HG02763 (cell line): ENCODE measurements around the gene GALNT11.

Source experiments
- ATAC-seq: cut with Tn5 transposase; IDR thresholded peaks from one replicate; pipeline ENCODE4 v1.9.1; 2021; ENCODE audit warnings: mild to moderate bottlenecking, moderate library complexity; ENCODE audit not compliant: unreplicated experiment

Gene GALNT11

DNA sequence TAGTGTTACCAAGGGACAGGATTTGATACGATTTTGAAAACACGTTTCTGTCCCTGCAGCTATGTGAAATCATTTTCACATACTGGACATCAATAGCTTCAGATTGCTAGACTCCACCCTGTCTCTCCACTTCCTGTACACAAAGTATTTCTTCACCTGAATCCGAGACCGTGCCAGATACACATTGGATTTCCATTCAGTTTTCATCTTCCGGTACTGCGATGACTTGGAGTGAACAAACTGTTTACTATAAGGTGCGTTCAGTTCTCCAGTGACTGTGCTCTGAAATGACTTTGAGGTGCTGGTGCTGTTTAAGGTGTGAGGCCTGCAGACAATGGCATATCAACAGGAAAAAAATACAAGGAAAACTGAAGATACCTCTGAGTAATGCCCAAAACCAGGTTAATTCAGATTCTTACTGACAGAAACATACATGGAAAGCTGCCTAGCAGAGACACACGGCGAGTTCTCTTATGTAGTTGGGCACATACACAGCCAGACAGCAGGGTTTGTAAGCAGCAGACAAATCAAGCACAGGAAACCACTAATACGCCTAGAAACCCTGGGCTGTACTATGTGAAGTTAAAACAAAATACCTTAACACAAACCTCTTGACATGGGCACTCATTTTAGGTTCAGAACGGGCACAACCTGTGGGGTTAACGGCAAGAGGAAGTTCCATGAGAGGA, 119.2 kb downstream of the GALNT11 start:
- no peak for ATAC-seq

GRCh38 chr7:152145853-152146466, 120.5 kb downstream of the GALNT11 start:
- ATAC-seq, result no peak

DNA sequence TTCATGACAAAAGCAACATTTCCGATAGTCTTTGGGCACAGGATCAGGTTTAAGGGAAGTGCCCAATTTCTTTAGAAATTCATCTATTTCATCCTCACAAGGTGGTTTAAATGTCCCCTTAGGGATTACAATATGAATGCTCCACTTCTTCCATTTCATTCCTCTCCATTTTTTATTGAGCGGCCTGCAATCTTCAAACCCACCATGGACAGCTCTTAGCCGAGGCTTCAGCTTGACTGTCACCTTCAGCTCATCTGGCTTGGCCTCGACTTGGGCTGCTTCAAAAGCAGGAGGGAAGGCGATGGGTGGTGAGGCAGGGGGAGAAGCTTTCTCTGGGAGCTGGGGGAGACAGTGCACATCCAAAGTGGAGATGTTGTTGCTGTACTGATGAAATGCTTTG, 123.2 kb downstream of the GALNT11 start:
- no peak for ATAC-seq

DNA sequence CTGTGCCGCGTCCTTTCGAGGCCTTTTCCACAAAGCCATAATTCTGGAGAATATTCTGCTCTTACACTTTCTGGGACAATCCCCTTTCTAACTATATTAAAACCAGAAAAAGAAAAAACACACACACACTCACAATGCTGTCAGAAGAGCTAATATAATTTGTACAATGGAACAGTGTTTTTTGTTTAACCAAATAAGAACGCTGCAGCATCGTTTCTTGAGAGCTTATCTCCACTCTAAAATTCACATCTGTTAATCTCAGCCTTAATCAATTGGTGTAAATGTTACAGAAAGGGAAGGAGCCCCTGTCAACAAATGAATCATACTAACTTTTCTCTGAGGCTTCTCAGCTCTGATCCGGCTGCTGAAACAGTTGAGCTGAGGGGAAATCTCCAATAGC, 123.9 kb downstream of the GALNT11 start:
- no peak for ATAC-seq

GRCh38 chr7:152152267-152152666, 126.8 kb downstream of the GALNT11 start:
- no peak for ATAC-seq

DNA sequence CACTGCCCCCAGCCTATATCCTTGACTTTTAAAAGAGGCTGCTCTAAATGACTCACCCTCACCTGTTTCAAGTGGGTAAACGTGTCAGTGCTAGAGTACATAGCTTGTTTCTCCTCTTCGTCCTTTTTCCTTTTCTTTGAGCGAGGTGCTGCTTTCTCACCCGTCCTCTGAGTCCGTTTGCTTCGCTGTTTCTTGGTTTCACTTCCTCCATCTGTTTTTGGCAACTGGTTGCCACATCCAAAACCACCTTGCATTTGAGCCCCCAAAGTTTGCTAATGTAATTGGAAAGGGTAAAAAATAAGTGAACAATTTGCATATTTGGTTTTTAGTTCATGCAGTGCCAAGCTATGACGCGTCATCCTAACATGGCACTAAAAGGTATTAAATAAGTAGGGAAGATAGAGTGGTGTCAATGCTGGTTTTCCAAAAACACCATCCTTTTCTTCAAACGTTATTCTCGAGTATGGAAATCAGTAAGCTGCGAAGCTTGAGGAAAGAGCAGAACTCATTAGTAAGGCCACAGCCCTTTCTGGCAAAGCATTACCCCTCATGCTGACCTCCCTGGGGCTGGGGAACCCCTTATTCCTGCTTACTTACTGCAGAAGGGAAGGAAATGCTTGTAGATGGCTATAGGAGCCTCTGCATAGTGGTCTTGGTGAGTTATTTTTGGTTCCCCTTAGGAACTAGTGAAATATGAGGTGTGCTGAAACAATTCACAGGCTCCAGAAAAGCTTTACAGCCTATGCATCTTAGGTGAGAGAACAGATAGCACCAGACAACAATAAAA, 133.5 kb downstream of the GALNT11 start:
- ATAC-seq, result peak; percentile 91

- ATAC-seq, result no peak
Measured at GRCh38 chr7:152161171-152161570, 135.7 kb downstream of the GALNT11 start.

DNA sequence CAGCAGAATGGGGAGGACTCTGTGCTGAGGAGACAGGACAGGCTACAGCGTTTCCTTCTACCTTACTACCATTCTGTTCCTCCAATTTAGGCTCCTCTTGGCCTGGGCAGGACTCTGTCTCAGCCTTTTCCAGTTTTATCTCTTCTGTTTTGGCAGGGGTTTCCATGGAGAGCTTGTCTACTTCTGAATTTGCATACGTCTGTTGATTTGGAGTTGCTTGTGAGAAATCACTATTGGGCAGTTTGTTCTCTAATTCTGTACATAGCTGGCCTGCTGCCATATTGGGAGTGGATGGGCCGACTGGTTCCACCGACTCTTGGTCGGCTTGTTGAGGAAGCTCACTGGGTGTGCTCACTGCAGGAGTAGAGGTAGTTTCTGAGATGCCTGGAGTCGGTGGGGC, 136.8 kb downstream of the GALNT11 start:
- no peak for ATAC-seq
